ENCODE results near the gene TNS3.

The TNS3 gene

GRCh38 chr7:47335557-47336471, 246.1 kb downstream of the TNS3 start:
- no peak for DNase-seq

DNA sequence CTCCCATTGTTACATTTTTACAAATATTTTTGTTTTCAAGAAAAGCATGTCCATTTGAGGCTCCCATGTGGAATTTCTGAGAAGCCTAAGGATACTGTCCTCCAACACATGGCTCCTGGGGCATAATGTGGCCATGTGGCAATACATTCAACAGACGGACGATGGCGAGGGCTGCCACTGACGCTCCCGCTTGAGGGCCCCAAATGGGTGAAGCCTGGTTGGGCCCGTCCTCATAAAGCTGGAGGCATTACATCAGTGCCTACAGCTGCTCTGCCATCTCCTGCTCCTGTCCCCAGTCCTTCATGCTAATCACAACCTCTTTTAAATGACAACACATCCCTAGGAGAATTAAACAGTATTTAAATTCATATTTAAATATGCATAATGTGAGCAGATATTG, 246.8 kb downstream of the TNS3 start:
- no peak for DNase-seq

- DNase-seq = no peak
These were observed 248.0 kb downstream of the TNS3 start for GRCh38 chr7:47333959-47334358.

DNA sequence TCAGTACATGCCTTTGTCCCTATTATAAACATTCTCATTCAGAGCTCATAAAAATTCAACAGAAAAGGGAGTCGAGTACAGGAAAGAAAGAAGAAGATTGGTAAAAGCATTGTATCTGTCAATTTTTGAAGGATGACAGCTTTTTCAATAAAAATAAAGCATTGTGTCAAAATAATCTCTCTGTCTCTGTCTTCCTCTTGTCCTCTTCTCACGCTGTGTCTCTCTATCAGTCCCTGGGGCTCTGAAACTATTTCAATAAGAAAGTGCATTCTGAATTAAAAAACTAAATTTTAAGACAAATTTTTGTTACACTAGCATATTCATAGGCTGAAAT, 248.4 kb downstream of the TNS3 start:
- DNase-seq = no peak

DNA sequence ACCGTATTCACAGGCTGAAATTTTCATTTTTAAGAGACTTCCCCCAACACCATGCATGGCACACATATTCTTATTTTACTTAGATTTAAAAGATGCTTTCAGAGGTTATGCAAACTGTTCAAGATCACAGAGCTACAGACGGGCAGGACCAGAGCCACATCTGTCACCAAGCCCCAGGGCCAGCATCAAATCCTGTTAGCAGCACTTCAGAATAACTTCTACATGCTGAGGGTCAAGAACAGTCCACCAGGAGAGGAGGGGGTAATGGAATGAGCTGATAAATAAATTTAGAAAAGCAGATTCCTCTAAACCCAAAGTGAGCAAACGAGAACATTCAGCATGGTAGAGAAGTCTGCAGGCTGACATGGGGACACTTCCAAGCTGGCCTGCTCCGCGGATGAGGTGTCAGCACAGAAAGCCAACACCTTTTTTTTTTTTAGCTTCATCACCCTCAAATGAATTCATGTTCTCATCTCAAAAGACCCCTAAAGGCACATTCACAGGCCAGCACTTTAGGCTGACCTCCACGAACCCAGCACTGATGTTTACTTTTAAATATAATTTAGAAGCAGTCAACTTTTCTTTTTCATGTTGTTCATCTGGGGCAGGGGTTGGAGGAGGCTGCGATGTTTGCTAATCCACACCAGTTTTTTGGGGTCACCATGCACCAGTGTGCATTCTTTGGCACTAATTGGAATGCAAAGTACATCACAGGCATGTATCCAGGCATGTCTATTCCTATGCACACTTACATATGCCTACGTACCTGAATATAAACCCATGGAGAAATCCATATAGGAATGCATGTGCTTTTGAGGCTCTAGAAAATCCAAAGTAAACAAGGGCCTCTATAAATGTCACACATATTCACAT, 249.0 kb downstream of the TNS3 start:
- DNase-seq = no peak

DNA sequence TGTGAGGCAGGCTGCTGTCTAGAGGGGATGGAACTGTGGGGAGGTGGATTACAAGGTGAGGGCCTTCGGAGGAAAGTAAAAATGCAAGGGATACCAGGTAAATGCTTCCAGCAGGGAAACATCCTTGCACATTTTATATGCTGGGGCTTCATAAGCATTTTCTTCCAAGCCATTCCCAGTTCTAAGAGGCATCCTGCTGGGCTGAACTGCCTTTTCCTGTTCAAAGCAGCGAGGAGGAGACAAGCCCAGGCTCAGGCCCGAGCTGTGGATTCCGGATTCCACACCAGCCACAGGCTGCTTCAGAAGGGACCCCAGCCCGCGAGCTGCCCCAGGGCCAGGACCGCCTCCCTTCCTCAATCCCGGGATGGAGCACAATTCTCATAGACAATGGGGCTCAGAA, 249.7 kb downstream of the TNS3 start:
- no peak for DNase-seq

GRCh38 chr7:47331179-47331565, 250.7 kb downstream of the TNS3 start:
- DNase-seq = no peak

DNA sequence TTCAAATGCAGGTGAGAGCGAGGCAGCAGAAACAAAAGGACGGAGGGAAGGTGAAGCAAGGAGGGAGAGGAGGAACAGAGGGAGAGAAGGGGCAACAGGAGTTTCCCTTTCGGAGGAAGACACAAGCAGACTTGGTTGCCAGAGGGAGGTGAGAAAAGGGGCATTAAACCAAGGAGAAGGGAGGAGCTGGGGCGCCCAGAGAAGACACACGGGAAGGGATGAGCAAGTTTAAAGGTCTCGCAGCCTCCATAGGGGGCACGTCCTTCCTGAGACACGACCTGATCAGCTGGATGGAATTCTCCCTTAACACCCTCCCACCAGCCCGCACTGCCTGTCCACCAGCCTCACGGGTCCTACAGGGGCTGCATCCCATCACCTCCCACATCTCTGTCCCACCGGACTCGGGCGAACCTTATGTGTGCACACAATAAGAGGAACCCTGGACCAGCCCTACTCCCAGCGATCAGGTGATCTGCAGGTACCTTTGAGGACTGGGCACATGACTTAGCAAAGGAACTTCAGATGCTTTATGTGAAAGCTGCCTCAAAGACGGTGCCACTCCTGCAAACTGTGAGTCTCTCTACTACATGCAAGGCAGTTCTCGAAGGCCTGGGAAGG, 251.2 kb downstream of the TNS3 start:
- no peak for DNase-seq

DNA sequence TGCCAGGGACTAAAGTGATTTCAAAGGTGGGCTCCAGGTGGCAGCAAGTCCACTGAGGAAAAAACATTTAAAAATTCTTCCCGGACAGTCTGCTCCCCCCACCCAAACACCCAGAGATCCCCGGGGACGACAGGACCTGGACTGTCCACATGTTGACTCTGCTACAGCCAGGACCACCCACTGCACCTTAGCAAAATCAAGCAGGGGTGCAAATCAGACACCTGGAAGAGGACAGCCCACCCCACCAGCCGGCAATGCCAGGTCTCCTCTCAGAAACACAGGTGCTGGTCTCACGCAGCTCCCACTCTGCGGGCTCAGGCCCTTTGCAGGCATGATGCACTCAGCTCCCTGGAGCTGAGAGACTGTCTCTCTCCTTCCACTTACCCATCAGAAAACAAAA, 251.9 kb downstream of the TNS3 start:
- DNase-seq = no peak

- no peak for DNase-seq
These were observed 252.5 kb downstream of the TNS3 start for GRCh38 chr7:47329320-47329926.

DNA sequence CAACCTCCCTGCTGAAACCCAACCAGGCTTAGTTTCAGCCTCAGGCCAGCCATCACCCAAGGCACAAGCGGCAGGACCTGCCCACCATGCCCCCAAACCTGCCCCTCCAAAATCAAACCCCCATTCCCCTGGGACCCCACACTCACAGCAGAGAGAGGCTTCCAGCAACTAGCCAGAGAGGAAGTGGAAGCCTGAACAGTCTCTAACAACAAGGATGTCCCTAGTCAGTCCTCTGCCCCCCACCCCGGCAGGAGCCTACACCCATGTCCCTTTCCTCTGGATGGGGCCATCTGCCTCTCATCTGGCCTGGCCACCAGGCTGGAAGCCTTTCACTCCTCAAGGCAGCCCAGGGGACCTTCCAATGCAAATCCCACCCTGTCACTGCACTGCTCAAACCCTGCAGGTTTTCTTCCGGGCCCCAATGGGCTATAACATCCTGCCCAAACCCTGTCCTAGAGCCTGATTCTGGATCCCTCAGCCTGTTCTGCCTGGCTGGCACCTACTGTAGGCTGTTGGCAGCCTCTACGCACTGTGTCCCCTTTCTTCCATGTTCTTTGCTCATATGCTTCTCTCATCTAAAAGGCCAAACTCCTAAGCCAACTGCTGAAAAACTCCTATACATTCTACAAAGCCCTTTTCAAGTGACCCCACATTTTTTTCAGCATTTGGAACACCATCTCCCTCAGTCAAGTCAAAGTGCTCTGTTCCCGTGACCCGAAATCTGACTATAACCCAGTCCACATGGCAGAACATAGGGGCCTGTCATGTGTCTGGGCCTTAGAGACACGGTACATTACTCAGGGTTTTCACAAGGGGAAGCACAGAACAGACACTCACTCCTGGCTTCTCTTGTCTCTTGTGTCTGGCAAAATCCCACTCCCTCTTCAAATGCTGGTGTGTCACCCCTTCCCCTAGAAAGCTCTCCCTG, 253.3 kb downstream of the TNS3 start:
- no peak for DNase-seq

- DNase-seq = no peak
These were observed 254.1 kb downstream of the TNS3 start for GRCh38 chr7:47327698-47328391.

GRCh38 chr7:47327346-47327697, 254.6 kb downstream of the TNS3 start:
- DNase-seq = no peak

DNA sequence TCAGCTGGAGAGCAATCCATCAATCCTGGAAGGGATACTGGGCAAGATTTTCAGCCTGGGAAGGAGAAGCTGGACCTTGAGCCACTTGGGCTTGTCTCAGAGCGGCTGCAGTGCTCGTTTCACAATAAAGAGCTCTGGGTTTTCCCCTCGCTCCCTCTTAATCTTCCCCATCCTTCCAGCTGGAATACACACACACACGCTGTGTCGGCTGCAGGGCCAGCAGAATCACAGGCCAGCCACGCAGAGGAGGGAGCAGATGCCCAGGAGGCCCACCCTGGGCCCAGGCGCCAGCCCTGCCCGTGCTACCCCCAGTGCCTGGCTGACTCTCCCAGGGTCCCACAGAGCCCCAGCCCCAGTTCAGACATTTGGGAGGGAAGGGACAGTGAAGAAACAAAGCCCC, 255.1 kb downstream of the TNS3 start:
- no peak for DNase-seq

DNA sequence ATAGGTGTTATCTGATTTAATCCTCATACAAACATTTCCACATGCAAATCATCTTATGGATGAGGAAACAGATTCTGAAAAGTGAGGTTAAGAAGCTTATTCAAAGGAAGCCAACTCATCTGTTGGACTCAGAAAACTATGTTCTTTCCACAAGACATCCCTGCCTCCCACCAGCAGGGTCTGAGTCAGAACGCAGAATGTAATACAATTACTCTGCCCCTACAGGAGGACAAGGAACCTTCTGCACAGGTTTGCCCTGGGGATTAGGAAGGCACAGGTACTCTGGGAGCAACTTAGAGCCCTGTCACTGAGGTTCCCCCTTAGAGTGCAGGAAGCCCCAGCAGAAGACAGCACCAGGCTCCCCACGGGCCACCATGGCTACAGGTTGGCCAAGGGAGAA, 255.7 kb downstream of the TNS3 start:
- no peak for DNase-seq

- DNase-seq = no peak
These were observed 256.6 kb downstream of the TNS3 start for GRCh38 chr7:47325337-47325736.

- DNase-seq = no peak
These were observed 258.0 kb downstream of the TNS3 start for GRCh38 chr7:47323904-47324303.

DNA sequence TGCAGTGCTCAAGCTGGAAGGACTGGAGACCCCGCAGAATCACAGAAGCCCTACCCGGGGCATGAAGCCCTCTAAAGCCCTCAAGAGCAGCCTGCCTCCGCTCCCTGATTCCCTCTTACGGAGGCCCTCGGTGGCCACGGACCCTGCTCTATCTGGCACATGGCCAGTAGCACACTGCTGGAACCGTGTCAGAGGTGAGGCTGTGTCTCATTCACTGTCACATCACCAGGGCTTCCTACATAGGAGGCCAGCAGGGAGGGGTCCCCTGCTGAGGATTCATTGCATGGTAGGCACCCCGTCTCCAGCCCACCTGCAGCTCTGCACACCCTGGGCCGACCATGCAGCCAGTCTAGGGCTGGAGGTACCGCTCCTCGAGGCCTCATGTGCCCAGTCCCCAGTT, 259.2 kb downstream of the TNS3 start:
- no peak for DNase-seq

DNA sequence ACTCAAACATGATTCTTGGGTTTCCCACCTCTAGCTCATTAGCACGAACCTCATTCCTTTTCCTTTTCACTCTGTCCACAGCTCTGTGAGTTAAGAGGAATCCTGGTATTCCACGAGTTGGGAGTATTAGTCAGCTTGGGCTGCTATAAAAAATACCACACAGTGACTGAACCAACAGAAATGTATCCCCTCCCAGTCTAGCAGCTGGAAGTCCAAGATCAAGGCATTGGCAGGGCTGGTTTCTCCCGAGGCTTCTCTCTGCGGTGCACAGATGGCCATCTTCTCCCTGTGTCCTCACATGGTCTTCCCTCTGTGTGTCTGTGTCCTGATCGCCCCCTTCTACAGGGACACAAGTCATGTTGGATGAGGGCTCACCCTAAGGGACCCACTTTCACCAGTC, 261.6 kb downstream of the TNS3 start:
- DNase-seq = no peak

- no peak for DNase-seq
These were observed 263.3 kb downstream of the TNS3 start for GRCh38 chr7:47318395-47319182.

GRCh38 chr7:47317487-47317886, 264.4 kb downstream of the TNS3 start:
- DNase-seq = no peak

All from 8988T (cell line).